Activated T-helper 1 cell treated with anti-CD3 and anti-CD28 coated beads, Interleukin-12 subunit alpha, Interleukin-12 subunit beta, Interleukin-2, Interleukin-4 antibody, amounts not matched to agents 30 ng/mL and 10 ng/mL and 1 ng/mL, durations not matched to agents 14 hours and 24 hours and 36 hours (primary cell): ENCODE measurements around the gene CFAP65. TPM values are rescaled to one million over a fixed set of nuclear protein-coding genes. Genes with fewer than 3 reads are reported as not detected.

Source experiments
- DNase-seq: peaks from one replicate; pipeline ENCODE4 v3.0.0; 2021; ENCODE audit warnings: low spot score
- H3K27ac Mint-ChIP-seq: one replicate; pipeline ENCODE4 v1.8.0; 2021; ENCODE audit warnings: mild to moderate bottlenecking, mixed read lengths
- H3K27me3 Mint-ChIP-seq: one replicate; pipeline ENCODE4 v1.8.0; 2022; ENCODE audit warnings: mild to moderate bottlenecking, moderate library complexity, mixed read lengths; ENCODE audit not compliant: insufficient read depth
- H3K36me3 Mint-ChIP-seq: one replicate; pipeline ENCODE4 v1.8.0; 2021; ENCODE audit warnings: low read depth, mixed read lengths
- H3K4me1 Mint-ChIP-seq: one replicate; pipeline ENCODE4 v1.8.0; 2021; ENCODE audit warnings: low read depth, mixed read lengths
- H3K4me3 Mint-ChIP-seq: one replicate; pipeline ENCODE4 v1.8.0; 2021; ENCODE audit warnings: mild to moderate bottlenecking, moderate library complexity, mixed read lengths
- H3K9me3 Mint-ChIP-seq: one replicate; pipeline ENCODE4 v1.8.0; 2021; ENCODE audit warnings: mixed read lengths
- intact Hi-C: fragments of 100-400 bp; cut with micrococcal nuclease; formaldehyde crosslinking; loops from one replicate; pipeline ENCODE4 v1.15.1; 2024
- total RNA-seq: library from RNA; stranded (reverse); gene quantifications from 2 replicates; pipeline ENCODE4 v1.2.3, GENCODE V29; 2022

The CFAP65 gene
- total RNA-seq, 1 donor from 2014 or later = not detected

DNA sequence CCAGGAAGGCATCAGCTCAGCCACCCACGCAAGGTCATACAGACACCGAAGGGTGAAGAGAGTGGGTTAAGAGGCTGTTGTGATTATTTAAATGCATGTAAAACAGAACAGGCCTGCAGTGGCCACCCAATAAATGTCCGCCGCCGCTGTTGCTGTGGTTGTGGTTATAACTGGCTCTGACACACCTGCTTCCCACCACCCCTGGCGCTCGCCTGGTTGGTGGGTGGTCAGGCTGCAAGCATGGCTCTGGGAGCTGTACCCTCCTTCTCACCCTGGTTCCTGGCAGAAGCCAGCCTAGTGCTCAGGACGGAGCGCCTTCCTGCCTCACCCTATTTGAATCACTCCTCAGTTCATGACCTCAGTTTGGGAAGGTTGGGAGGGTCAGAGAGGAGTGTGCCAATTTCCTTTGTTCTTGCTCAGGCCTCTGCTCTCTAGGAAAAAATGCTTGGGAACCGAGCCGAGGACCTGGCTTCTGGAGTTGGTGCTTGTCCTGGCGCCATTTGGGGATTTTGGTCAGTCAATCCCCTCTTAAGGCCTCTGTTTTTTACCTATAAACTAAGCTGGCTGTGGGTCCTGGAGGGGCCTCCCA lies 42.8 kb downstream of the CFAP65 start:
- Mint-ChIP-seq H3K4me3 (no peak overlapping the region), H3K36me3 (no peaks in the 10 kb centered on the region), H3K27me3 (peaks cover 68% of the 10 kb centered on the region), H3K9me3 (no peaks in the 10 kb centered on the region), H3K4me1 (no peaks in the 10 kb centered on the region), H3K27ac (no peak overlapping the region)
- intact Hi-C loops = no loop called here
- DNase-seq = no peak

DNA sequence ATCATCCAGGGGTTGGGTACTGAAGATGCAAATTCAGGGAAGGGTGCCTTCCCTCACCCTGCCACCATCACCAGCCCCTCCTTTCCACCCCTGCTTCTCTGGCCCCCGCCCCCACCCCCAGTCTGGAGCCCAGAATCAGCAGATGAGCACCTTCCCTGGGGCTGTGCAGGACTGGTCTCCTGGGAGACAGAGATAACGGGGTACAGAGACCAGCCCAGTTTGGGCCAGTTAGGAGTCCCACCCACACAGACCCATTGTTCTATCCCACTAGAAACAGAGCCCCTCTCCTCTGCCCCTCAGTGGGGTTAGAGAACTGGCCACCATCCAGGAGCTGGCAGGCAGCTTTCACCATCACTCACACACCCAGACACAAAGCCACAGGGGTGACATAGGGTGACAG lies 43.6 kb downstream of the CFAP65 start:
- H3K27ac Mint-ChIP-seq = no peak overlapping the region
- intact Hi-C loops = no loop called here
- peaks cover 66% of the 10 kb centered on the region for H3K27me3 Mint-ChIP-seq
- no peak overlapping the region for H3K4me3 Mint-ChIP-seq
- H3K36me3 Mint-ChIP-seq = no peaks in the 10 kb centered on the region
- H3K9me3 Mint-ChIP-seq = no peaks in the 10 kb centered on the region
- no peaks in the 10 kb centered on the region for H3K4me1 Mint-ChIP-seq
- no peak for DNase-seq

DNA sequence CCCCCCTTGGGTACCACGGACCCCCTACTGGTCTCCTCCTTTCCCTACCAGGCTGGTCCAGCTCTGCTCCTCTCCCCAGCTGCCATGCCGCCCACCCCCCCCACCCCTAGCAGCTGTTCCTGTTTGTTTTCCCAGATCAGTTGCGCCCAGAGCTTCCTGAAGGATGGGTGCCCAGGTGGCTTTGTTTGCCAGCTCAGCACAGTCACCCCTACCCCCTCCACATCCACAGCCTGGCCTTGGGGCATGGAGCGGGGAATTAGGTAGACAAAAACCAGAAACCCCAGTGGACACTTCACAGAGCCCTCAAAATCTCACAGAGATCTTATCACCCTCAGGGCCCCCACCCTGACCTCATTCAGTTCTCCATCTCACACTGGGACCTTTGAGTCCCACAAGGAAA lies 44.4 kb downstream of the CFAP65 start:
- Mint-ChIP-seq H3K27ac (no peak overlapping the region), H3K4me3 (no peak overlapping the region), H3K4me1 (no peaks in the 10 kb centered on the region), H3K9me3 (no peaks in the 10 kb centered on the region), H3K36me3 (no peaks in the 10 kb centered on the region), H3K27me3 (peaks cover 67% of the 10 kb centered on the region)
- intact Hi-C loops = loop anchor here (1.0 kb wide), 2 partner anchors 17 to 158 kb away; no protein-coding TSS in a partner anchor
- DNase-seq = no peak

DNA sequence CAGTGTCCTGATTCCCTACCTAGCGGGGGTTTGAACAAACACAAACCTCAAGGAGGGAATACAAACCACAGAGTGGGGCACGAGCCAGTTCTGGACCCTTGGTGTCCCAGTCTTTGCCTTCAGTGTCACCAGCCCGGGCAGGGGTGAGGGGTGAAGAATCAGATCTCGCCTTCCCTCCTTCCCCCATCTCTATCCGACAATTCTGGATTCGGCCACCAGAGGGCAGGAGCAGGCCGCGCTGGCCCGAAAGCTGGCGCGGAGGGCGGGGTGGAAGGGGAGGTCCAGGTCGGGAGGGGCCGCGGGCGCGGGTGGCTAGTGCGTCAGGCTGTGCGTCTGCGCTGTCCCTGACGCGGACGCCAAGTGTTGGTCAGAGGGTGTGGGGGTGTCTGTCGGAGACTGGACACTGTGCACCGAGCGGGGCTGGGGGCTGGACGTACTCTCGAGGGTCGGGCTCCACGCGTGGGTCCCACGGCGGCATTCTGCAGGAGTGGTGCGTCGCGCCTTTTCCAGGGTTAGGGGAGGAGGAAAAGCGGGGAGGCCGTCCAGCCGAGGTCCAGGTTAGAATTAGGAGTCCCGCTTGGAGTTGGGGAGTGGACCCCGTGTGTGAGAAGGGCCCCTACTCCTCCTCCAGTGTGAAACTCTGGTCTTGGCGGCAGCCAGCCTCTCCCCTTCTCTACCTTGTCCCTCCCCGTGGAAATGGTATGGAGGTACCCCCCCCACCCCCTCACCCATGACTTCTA lies 45.2 kb downstream of the CFAP65 start:
- H3K4me3 Mint-ChIP-seq = peak overlapping the region; percentile 2
- H3K27me3 Mint-ChIP-seq = peaks cover 71% of the 10 kb centered on the region
- no peaks in the 10 kb centered on the region for H3K4me1 Mint-ChIP-seq
- H3K9me3 Mint-ChIP-seq = no peaks in the 10 kb centered on the region
- DNase-seq = peak; percentile 63
- H3K36me3 Mint-ChIP-seq = no peaks in the 10 kb centered on the region
- H3K27ac Mint-ChIP-seq = no peak overlapping the region
- intact Hi-C loops = loop anchor here (1.0 kb wide), 2 partner anchors 16 to 159 kb away; no protein-coding TSS in a partner anchor

DNA sequence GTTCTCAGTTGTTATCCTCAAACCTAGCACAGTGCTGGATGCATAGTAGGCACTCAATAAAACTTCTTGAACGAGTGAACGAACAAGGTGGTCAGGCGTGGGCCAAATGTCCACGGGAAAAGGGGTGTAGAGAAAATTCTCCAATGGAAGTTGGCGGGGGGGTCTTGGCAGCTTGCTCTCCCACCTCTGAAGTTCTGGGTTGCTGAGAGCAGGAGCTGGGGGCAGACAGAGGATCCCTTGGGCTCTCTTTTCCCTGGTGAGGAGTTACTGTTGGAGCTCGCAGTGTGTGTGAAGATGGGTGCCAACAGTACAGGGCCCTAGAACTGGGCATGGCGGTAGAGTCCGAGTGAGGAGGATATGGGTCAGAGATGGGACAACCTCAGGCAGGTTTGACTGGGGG lies 45.8 kb downstream of the CFAP65 start:
- H3K36me3 Mint-ChIP-seq = no peaks in the 10 kb centered on the region
- peaks cover 73% of the 10 kb centered on the region for H3K27me3 Mint-ChIP-seq
- H3K9me3 Mint-ChIP-seq = no peaks in the 10 kb centered on the region
- H3K4me3 Mint-ChIP-seq = no peak overlapping the region
- no peak for DNase-seq
- no peak overlapping the region for H3K27ac Mint-ChIP-seq
- intact Hi-C loops = no loop called here
- no peaks in the 10 kb centered on the region for H3K4me1 Mint-ChIP-seq

DNA sequence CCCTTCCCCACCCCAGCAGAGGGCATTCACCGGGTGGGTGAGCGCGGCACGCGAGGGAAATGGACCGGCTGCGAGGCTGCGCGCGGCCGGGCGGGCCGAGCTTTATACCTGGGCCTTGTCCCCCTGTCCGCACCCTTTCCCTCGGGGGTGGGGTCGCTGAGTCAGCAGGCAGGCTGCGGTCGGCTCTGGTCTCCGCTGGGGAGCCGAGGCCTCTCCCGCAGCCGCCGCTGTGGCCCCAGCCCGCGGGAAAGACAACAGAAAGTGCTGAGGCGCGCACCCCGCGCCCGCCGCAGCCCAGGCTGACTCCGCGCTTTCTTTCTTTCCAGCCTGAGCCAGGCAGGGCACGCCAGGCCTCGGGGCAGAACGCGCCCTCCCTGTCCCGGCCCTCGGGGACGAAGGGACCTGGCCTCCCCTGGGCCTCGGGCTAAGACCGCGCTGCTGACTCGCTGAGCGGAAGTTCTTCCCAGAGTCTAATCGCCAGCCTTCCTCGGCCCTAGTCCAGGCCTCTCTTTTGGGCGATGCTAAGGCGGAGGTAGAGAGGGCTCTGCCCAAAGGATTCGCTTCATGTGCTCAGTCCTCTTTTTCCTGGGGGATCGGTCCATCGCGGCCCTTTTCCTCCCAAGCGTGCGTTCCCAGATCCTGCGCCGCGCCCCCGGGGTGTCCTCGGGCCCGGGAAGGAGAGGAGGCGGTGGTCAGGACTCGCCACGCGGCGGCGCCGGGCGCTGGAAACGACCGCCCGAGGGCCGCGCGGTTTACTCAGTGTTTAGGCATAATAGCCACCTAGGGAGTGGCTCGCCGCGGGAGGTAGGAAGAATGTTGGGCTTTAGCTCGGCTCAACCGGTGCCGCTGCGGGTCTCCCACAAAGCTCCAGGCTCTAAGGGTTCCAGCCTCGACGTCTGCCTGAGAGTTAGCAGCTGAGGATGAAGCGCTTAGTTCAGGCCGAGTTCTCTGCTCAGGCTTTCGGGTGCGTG lies 47.7 kb downstream of the CFAP65 start, which contains the start of gene CRYBA2:
Gene CRYBA2 (minus strand): TSS at position 78 of the 971 bp plus-strand sequence. CDS start 246 bp downstream, outside the sequence.
- Mint-ChIP-seq H3K4me3 (no peak within 1 kb of the TSS), H3K27ac (no peak within 1 kb of the TSS), H3K4me1 (no peaks in the 10 kb centered on the region), H3K9me3 (no peaks in the 10 kb centered on the region), H3K27me3 (peaks cover 87% of the 10 kb centered on the region), H3K36me3 (no peaks in the 10 kb centered on the region)
- intact Hi-C loops = loop anchor here (1.0 kb wide), 1 partner anchor 10 kb away; no protein-coding TSS in a partner anchor
- no peak for DNase-seq

DNA sequence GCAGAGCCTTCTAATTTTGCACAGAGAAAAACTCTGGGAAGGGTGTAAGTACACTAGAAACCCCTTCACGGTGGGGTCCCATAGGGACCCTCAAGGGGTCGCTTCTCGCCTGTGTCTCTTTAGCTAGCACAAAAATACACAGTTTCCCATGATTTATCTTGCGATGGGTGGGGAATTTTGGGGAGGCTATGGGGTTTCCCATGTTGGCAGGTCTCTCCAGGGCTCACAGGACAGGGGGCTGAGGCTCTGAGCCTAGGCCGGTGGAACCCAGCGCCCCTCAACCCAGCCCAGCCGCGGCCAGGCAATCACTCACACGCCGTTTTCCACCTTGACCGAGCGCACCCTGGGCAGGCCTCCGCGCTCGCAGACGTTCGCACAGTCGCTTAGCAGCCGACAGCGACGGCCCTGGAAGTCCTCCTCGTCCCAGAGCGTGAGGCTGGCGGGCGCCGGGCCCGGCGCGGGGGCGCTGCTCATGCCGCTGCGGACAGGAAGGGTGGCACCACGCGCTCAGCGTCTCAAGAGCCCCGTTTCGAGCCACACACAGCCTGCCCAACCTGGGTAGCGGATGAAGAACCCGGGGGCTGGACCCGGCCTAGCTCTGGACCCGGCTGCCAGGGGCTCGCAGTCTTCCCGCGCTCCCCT lies 48.5 kb downstream of the CFAP65 start:
- intact Hi-C loops = loop anchor here (1.0 kb wide), 1 partner anchor 10 kb away; no protein-coding TSS in a partner anchor
- H3K27ac Mint-ChIP-seq = no peak overlapping the region

DNA sequence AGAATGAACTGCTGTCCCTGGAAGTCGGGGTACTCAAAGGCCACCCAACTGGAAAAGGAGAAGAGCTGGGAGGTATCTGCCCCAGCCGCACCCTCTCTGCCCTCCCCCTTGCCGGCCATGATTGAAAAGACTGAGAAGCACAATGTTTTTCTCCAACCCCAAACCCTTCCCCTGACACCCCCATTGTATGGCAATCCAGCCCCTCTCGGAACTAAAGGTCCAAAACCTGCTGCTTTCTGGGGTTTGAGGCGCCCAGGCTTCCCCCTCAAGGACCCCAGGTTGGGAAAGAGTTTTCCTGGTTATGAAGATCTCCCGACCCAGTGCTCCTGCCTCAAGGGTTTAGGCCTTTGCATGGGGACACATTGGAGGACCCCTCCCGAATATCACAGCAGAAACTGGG lies 49.1 kb downstream of the CFAP65 start:
- Mint-ChIP-seq H3K36me3 (no peaks in the 10 kb centered on the region), H3K4me1 (no peaks in the 10 kb centered on the region), H3K27ac (no peak overlapping the region), H3K4me3 (no peak overlapping the region), H3K27me3 (peaks cover 90% of the 10 kb centered on the region), H3K9me3 (no peaks in the 10 kb centered on the region)
- DNase-seq = no peak
- intact Hi-C loops = no loop called here

More for the DNA sequence above, 48.5 kb downstream of the CFAP65 start:
- no peak for DNase-seq
- Mint-ChIP-seq H3K27me3 (peaks cover 89% of the 10 kb centered on the region), H3K4me3 (no peak overlapping the region), H3K9me3 (no peaks in the 10 kb centered on the region), H3K36me3 (no peaks in the 10 kb centered on the region), H3K4me1 (no peaks in the 10 kb centered on the region)

DNA sequence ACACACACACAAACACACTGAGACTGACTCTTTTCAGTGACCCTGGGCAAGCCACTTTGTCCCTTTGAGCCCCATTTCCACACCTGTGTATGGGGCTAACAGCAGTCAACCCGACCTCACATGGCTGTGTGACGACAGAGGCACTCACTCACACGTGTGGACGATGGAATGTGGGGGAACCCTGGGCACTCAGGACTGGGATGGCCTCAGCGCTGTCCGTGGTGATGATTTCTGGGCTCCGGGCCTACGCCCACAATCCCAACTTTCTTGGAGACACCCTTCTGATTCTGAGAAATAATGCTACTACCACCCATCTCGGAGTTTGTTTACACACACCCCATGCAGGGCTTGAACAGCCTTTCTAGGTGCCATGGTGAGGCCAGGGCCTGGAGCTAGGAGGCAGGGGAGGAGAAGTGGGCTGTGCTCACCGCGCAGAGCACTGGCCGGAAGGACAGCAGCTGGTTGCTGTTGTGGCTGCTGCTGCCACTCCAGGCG lies 49.6 kb downstream of the CFAP65 start:
- H3K4me1 Mint-ChIP-seq = no peaks in the 10 kb centered on the region
- no peak overlapping the region for H3K4me3 Mint-ChIP-seq
- intact Hi-C loops = no loop called here
- no peaks in the 10 kb centered on the region for H3K36me3 Mint-ChIP-seq
- H3K27me3 Mint-ChIP-seq = peaks cover 89% of the 10 kb centered on the region
- no peak for DNase-seq
- no peaks in the 10 kb centered on the region for H3K9me3 Mint-ChIP-seq
- no peak overlapping the region for H3K27ac Mint-ChIP-seq

DNA sequence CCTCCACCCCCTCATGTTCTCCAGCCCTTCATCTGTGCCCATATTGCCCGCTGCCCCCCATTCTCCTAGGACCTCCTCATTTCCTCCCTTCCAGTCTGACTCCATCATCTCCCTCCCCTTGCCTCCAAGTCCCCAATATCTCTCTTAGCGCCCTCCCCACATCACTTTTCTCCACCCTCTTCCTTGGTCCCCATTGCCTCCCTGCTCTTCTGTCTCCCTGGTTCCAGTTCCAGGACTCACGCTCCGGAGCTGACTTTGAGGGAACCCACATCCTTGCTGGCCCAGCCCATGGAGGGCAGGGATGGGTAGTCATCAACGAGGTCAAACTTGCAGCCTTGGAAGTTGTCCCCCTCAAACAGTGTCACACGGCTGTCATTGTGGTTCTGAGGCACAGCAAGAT lies 50.7 kb downstream of the CFAP65 start:
- peak overlapping the region; percentile 44 for H3K27ac Mint-ChIP-seq
- H3K27me3 Mint-ChIP-seq = peaks cover 90% of the 10 kb centered on the region
- intact Hi-C loops = no loop called here
- H3K36me3 Mint-ChIP-seq = no peaks in the 10 kb centered on the region
- no peak overlapping the region for H3K4me3 Mint-ChIP-seq
- H3K4me1 Mint-ChIP-seq = no peaks in the 10 kb centered on the region
- H3K9me3 Mint-ChIP-seq = no peaks in the 10 kb centered on the region
- no peak for DNase-seq

DNA sequence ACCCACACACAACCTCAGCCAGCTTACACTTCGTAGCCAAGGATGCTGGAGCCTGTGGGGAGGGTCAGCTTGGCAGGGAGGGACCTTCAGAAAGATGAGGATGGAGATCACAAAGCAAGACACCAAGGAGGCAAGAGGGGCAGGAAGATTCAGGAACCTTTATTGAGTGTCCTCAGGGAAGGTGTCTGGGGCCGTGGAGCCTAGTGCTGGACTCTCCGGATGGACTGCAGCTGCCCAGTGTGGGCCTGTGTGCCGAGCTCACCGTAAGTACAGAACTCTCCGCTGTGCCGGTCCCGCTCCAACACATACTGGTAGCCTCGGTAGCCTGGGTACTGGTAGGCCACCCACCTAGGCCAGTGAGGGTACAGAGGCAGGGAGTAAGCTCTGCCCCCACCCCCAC lies 51.3 kb downstream of the CFAP65 start:
- H3K27ac Mint-ChIP-seq = no peak overlapping the region
- no peaks in the 10 kb centered on the region for H3K9me3 Mint-ChIP-seq
- intact Hi-C loops = no loop called here
- no peak for DNase-seq
- H3K27me3 Mint-ChIP-seq = peaks cover 87% of the 10 kb centered on the region
- H3K36me3 Mint-ChIP-seq = no peaks in the 10 kb centered on the region
- no peaks in the 10 kb centered on the region for H3K4me1 Mint-ChIP-seq
- H3K4me3 Mint-ChIP-seq = no peak overlapping the region

DNA sequence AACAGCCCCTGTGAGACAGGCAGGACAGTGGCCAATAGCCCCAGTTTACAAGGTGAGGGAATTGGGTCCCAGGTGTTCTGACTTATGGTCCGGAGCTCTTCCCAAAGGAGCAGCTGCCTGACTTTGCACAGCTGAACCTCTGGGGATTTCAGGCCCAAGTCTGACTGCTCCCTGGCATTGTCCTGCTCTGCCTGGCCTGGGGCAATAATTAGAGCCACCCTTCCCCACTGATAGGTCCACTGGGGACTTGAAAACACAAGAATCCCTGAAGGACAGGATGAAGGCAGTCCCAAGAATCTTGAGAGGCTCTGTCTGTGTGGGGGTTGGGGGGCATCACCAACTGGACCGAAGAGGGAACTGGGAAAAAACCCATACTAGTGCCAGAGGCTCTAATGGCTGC lies 52.7 kb downstream of the CFAP65 start:
- Mint-ChIP-seq H3K4me3 (no peak overlapping the region), H3K36me3 (no peaks in the 10 kb centered on the region), H3K27ac (no peak overlapping the region), H3K9me3 (no peaks in the 10 kb centered on the region), H3K4me1 (no peaks in the 10 kb centered on the region), H3K27me3 (peaks cover 85% of the 10 kb centered on the region)
- intact Hi-C loops = loop anchor here (10.0 kb wide), 1 partner anchor 316 kb away; the partner anchor contains the start of gene PTPRN
- DNase-seq = no peak
